ENCODE data around the gene C1orf87. TPM values are rescaled to one million over a fixed set of nuclear protein-coding genes. Genes with fewer than 3 reads are reported as not detected.

C1orf87 gene
- total RNA-seq, 2 donors from 2014 or later: not detected

DNA sequence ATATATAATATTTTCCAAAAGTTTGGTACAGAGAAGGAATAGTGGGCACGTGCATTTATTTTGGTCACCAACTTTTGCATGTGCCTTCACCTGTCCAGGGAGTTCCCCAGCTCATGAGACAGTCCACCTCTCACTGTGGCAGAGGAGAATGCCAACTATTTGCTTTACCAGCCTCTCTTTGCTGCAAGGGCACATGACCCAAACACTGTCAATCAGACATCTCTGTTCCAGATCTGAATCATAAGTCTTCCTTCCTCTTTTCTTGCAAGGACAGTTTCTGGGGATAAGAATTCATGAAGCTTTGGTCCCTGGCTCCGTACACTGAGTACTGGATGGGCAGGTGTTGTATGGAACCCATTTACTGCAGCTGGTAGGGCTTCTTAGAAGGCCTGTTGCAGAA, 38.6 kb downstream of the C1orf87 start:
- no peak overlapping the region for H3K27ac Mint-ChIP-seq
- TF ChIP-seq, protein P1, sequence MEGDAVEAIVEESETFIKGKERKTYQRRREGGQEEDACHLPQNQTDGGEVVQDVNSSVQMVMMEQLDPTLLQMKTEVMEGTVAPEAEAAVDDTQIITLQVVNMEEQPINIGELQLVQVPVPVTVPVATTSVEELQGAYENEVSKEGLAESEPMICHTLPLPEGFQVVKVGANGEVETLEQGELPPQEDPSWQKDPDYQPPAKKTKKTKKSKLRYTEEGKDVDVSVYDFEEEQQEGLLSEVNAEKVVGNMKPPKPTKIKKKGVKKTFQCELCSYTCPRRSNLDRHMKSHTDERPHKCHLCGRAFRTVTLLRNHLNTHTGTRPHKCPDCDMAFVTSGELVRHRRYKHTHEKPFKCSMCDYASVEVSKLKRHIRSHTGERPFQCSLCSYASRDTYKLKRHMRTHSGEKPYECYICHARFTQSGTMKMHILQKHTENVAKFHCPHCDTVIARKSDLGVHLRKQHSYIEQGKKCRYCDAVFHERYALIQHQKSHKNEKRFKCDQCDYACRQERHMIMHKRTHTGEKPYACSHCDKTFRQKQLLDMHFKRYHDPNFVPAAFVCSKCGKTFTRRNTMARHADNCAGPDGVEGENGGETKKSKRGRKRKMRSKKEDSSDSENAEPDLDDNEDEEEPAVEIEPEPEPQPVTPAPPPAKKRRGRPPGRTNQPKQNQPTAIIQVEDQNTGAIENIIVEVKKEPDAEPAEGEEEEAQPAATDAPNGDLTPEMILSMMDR (conservative IDR thresholded peaks at IDR 0.05): no peak

DNA sequence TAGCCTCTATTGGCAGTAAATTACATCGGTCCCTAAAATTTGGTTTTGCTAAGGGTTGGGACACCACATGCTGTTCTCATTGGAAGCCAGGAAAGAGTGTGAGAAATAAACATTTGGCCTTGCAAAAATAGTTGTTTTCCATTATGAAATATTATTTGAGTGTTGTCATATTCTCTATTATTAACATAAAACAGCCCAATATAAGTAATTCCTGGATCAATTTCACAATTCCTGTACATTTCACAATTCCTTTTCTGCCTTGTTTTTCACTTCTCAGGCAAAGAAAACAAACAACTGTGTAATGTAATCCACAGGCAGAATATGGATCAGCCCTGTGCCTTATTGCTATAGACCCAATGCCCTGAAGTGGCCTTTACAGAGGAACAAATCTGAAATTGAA, 40.5 kb downstream of the C1orf87 start:
- Histone ChIP-seq H3K4me1 (ENCODE audit: control insufficient read depth, insufficient read depth, low read length) (no peaks in the 10 kb centered on the region), H3K4me3 (ENCODE audit: low read length) (no peak overlapping the region), H3K9me3 (ENCODE audit: control insufficient read depth, low read length) (no peaks in the 10 kb centered on the region), H3K27ac (ENCODE audit: low read depth, low read length) (no peak overlapping the region), H3K36me3 (ENCODE audit: control insufficient read depth, insufficient read depth, low read length) (no peaks in the 10 kb centered on the region), H3K27me3 (ENCODE audit: control insufficient read depth, insufficient read depth, low read length, poor library complexity, severe bottlenecking) (no peaks in the 10 kb centered on the region), H3K9ac (ENCODE audit: extremely low read depth, low read length, poor library complexity, severe bottlenecking) (no peak overlapping the region)
- Mint-ChIP-seq H3K27me3 (ENCODE audit: insufficient read depth) (no peaks in the 10 kb centered on the region), H3K27ac (no peak overlapping the region), H3K9me3 (no peaks in the 10 kb centered on the region), H3K36me3 (ENCODE audit: low read depth) (no peaks in the 10 kb centered on the region), H3K4me3 (no peak overlapping the region), H3K4me1 (peaks cover 11% of the 10 kb centered on the region)
- DNase-seq: no peak
- TF ChIP-seq, protein P1 (conservative IDR thresholded peaks at IDR 0.05): no peak
- WGBS, 2 experiments (ENCODE audit: insufficient coverage in 1 of 2, insufficient read length in 1 of 2): 96 to 100% methylated on average over 1 of the region's 1 CpG

More for the DNA sequence above, 38.6 kb downstream of the C1orf87 start:
- Histone ChIP-seq H3K9ac (ENCODE audit: extremely low read depth, low read length, poor library complexity, severe bottlenecking) (no peak overlapping the region), H3K27me3 (ENCODE audit: control insufficient read depth, insufficient read depth, low read length, poor library complexity, severe bottlenecking) (no peaks in the 10 kb centered on the region), H3K4me3 (ENCODE audit: low read length) (no peak overlapping the region), H3K27ac (ENCODE audit: low read depth, low read length) (no peak overlapping the region), H3K4me1 (ENCODE audit: control insufficient read depth, insufficient read depth, low read length) (no peaks in the 10 kb centered on the region), H3K36me3 (ENCODE audit: control insufficient read depth, insufficient read depth, low read length) (no peaks in the 10 kb centered on the region), H3K9me3 (ENCODE audit: control insufficient read depth, low read length) (no peaks in the 10 kb centered on the region)
- Mint-ChIP-seq H3K9me3 (no peaks in the 10 kb centered on the region), H3K4me1 (peaks cover 11% of the 10 kb centered on the region), H3K36me3 (ENCODE audit: low read depth) (no peaks in the 10 kb centered on the region), H3K27me3 (ENCODE audit: insufficient read depth) (no peaks in the 10 kb centered on the region), H3K4me3 (no peak overlapping the region)
- DNase-seq: no peak
- 87 to 100% methylated on average over 1 to 2 of the region's 2 CpGs for WGBS, 2 experiments (ENCODE audit: insufficient coverage in 1 of 2, insufficient read length in 1 of 2)

DNA sequence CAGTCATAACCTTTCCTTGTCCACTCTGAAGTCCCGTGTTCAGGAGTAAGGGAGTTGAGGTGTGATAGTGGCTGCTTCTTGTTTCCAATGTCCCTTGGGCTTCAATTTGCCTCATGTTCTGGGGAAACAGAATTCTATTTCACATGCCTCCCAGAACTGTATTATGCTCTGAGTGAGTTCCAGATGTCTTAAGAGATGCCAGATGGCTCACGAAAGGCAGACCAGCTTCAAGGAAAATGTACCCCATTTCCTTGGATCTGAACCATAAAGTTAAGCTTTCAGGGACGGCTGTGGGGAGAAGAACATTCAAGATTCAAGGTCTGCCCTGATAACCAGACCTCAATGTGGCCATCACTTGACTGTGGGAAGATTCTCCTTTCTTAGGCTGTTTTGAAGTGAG, 42.4 kb downstream of the C1orf87 start:
- no peaks in the 10 kb centered on the region for H3K36me3 Mint-ChIP-seq (ENCODE audit: low read depth)
- Histone ChIP-seq H3K9me3 (ENCODE audit: control insufficient read depth, low read length) (no peaks in the 10 kb centered on the region), H3K9ac (ENCODE audit: extremely low read depth, low read length, poor library complexity, severe bottlenecking) (no peak overlapping the region), H3K36me3 (ENCODE audit: control insufficient read depth, insufficient read depth, low read length) (no peaks in the 10 kb centered on the region), H3K4me3 (ENCODE audit: low read length) (no peak overlapping the region), H3K27ac (ENCODE audit: low read depth, low read length) (no peak overlapping the region), H3K27me3 (ENCODE audit: control insufficient read depth, insufficient read depth, low read length, poor library complexity, severe bottlenecking) (no peaks in the 10 kb centered on the region), H3K4me1 (ENCODE audit: control insufficient read depth, insufficient read depth, low read length) (no peaks in the 10 kb centered on the region)
- H3K9me3 Mint-ChIP-seq: no peaks in the 10 kb centered on the region
- H3K4me1 Mint-ChIP-seq: peaks cover 11% of the 10 kb centered on the region
- TF ChIP-seq, protein P1 (conservative IDR thresholded peaks at IDR 0.05): no peak
- no peak for DNase-seq
- WGBS, 2 experiments (ENCODE audit: insufficient coverage in 1 of 2, insufficient read length in 1 of 2): 85 to 100% methylated on average over 2 to 3 of the region's 3 CpGs
- no peak overlapping the region for H3K27ac Mint-ChIP-seq
- no peak overlapping the region for H3K4me3 Mint-ChIP-seq
- H3K27me3 Mint-ChIP-seq (ENCODE audit: insufficient read depth): no peaks in the 10 kb centered on the region

Data from endodermal cell (in vitro differentiated cells).